Measurements from ENCODE around the gene ZNF516.

ZNF516 gene

DNA sequence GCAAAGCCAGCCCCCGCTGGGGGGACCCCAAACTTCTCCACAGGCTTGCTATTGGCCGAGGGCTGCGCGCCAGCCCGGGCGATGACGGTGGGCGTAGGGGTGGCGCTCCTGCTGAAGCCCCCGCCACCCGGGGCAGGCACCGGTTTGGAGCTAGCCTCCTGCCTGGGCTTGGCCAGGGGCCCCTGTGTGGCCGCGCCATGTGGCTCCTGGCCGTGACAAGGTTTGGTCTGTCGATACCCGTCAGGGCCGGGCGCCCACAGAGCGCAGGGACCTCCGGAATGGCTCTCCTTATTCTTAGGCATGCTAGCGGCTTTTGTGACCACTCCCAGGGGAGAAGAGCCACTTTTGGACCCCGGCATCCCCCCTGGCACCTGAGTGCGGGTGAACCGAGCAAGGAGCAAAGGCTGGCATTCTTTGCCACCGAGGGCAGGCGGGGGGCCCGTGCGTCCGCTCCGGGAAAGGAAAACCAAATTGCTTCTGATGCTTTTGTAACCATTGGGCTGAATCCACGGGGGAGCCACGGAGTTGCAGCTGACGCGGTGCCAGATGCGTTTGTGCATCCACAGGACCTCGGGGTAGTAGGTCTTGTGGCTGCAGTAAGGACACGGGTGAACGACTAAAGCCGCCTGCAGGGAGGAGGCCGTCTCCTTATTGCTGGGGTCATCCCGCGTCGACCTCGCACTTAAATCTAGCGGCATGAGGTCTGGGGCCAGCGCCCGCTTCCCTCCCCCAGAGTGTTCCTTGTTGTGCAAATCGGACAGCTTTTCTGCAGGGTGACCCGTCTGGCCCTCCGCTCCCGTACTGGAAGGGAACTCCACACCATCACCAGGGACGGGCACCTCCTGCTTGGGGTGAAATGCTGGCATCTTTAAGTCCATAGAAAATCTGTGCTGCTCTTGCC is 115.6 kb downstream of the ZNF516 start:
- ATAC-seq, result no peak
- no peak for TF ChIP-seq ZNF70 (CRISPR knock-in tag; IDR thresholded peaks at IDR 0.05)
- TF ChIP-seq TOX (CRISPR knock-in tag; IDR thresholded peaks at IDR 0.05; ENCODE audit: borderline replicate concordance), result no peak
- TF ChIP-seq PPARA (CRISPR knock-in tag; IDR thresholded peaks at IDR 0.05; ENCODE audit: borderline replicate concordance), result no peak
- TF ChIP-seq, protein P1, sequence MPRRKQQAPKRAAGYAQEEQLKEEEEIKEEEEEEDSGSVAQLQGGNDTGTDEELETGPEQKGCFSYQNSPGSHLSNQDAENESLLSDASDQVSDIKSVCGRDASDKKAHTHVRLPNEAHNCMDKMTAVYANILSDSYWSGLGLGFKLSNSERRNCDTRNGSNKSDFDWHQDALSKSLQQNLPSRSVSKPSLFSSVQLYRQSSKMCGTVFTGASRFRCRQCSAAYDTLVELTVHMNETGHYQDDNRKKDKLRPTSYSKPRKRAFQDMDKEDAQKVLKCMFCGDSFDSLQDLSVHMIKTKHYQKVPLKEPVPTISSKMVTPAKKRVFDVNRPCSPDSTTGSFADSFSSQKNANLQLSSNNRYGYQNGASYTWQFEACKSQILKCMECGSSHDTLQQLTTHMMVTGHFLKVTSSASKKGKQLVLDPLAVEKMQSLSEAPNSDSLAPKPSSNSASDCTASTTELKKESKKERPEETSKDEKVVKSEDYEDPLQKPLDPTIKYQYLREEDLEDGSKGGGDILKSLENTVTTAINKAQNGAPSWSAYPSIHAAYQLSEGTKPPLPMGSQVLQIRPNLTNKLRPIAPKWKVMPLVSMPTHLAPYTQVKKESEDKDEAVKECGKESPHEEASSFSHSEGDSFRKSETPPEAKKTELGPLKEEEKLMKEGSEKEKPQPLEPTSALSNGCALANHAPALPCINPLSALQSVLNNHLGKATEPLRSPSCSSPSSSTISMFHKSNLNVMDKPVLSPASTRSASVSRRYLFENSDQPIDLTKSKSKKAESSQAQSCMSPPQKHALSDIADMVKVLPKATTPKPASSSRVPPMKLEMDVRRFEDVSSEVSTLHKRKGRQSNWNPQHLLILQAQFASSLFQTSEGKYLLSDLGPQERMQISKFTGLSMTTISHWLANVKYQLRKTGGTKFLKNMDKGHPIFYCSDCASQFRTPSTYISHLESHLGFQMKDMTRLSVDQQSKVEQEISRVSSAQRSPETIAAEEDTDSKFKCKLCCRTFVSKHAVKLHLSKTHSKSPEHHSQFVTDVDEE (CRISPR knock-in tag; IDR thresholded peaks at IDR 0.05), result no peak

DNA sequence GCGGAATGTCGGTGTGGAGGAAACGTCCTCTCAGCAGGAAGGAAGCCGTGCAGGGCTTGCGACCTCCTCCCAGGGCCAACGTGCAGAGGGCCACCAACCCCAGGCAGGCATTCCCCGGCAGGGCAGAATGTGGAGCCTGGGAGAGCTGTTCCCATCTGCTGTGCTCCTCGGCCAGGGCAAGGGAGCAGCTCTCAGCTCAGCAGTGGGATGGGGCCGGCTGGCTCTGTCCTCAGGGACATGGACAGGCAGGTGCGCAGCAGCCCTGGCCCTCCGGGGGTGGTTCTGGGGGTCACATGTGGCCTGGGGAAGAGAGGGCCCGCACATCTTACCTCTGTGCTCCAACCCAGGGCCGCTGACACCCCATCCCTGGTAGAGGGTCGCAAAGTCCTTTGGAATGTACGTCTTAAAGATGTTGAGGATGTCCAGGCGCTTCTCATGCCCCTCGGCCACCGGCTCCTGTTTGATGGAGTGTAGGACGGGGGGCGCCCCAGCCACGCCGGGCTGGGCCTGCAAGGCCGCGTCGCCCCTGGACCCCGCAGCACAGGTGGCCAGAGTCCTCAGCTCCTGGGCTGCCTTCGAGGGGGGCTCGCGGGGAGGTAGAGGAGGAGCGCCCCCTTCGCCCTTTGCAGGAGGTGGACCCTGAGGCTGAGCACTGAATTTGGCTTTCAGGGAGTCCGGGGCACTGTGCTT is 116.4 kb downstream of the ZNF516 start:
- no peak for ATAC-seq
- TF ChIP-seq ZNF70 (CRISPR knock-in tag; IDR thresholded peaks at IDR 0.05) (no peak), ESRRG (CRISPR knock-in tag; IDR thresholded peaks at IDR 0.05) (no peak), PATZ1 (CRISPR knock-in tag; IDR thresholded peaks at IDR 0.05; ENCODE audit: borderline replicate concordance) (no peak), ZNF8 (CRISPR knock-in tag; IDR thresholded peaks at IDR 0.05) (no peak), ZFP30 (CRISPR knock-in tag; IDR thresholded peaks at IDR 0.05) (no peak), POU6F1 (CRISPR knock-in tag; IDR thresholded peaks at IDR 0.05; ENCODE audit: borderline replicate concordance, low read depth) (no peak), ZNF565 (CRISPR knock-in tag; conservative IDR thresholded peaks at IDR 0.05; ENCODE audit: low read depth) (no peak), ZFP3 (CRISPR knock-in tag; IDR thresholded peaks at IDR 0.05) (no peak), SNAI2 (CRISPR knock-in tag; IDR thresholded peaks at IDR 0.05) (no peak), BACH2 (CRISPR knock-in tag; IDR thresholded peaks at IDR 0.05; ENCODE audit: borderline replicate concordance) (no peak), TCF4 (CRISPR knock-in tag; IDR thresholded peaks at IDR 0.05; ENCODE audit: borderline replicate concordance) (no peak), TOX (CRISPR knock-in tag; IDR thresholded peaks at IDR 0.05; ENCODE audit: borderline replicate concordance) (no peak), CSDC2 (CRISPR knock-in tag; IDR thresholded peaks at IDR 0.05) (no peak), ZC3H10 (CRISPR knock-in tag; IDR thresholded peaks at IDR 0.05) (no peak), OSR1 (CRISPR knock-in tag; IDR thresholded peaks at IDR 0.05) (no peak), ARNTL (CRISPR knock-in tag; IDR thresholded peaks at IDR 0.05; ENCODE audit: borderline replicate concordance, low read depth) (no peak), RARB (CRISPR knock-in tag; IDR thresholded peaks at IDR 0.05) (no peak)
- TF ChIP-seq, protein P1 (CRISPR knock-in tag; IDR thresholded peaks at IDR 0.05), result no peak
- TF ChIP-seq, protein P2, sequence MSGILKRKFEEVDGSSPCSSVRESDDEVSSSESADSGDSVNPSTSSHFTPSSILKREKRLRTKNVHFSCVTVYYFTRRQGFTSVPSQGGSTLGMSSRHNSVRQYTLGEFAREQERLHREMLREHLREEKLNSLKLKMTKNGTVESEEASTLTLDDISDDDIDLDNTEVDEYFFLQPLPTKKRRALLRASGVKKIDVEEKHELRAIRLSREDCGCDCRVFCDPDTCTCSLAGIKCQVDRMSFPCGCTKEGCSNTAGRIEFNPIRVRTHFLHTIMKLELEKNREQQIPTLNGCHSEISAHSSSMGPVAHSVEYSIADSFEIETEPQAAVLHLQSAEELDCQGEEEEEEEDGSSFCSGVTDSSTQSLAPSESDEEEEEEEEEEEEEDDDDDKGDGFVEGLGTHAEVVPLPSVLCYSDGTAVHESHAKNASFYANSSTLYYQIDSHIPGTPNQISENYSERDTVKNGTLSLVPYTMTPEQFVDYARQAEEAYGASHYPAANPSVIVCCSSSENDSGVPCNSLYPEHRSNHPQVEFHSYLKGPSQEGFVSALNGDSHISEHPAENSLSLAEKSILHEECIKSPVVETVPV (CRISPR knock-in tag; IDR thresholded peaks at IDR 0.05), result no peak
- TF ChIP-seq, protein P3, sequence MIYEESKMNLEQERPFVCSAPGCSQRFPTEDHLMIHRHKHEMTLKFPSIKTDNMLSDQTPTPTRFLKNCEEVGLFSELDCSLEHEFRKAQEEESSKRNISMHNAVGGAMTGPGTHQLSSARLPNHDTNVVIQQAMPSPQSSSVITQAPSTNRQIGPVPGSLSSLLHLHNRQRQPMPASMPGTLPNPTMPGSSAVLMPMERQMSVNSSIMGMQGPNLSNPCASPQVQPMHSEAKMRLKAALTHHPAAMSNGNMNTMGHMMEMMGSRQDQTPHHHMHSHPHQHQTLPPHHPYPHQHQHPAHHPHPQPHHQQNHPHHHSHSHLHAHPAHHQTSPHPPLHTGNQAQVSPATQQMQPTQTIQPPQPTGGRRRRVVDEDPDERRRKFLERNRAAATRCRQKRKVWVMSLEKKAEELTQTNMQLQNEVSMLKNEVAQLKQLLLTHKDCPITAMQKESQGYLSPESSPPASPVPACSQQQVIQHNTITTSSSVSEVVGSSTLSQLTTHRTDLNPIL (CRISPR knock-in tag; IDR thresholded peaks at IDR 0.05; ENCODE audit: low read depth), result no peak
